Aortic smooth muscle cell (primary cell): ENCODE measurements around the gene EDN2. TPM values are rescaled to one million over a fixed set of nuclear protein-coding genes. Genes with fewer than 3 reads are reported as not detected.

Experiments used
- total RNA-seq: library from RNA; depleted of rRNA; stranded (reverse); fragments of >200 nt; gene quantifications from 2 replicates; pipeline ENCODE4 v1.2.3, GENCODE V29; 2014

The EDN2 gene
- total RNA-seq, result not detected in 2 replicates

GRCh38 chr1:41484402-41485241 lies at the start of gene EDN2:
EDN2 (minus strand) TSS chr1:41484683; CDS start chr1:41484601, 82 bp downstream.

Other genes with a start within 250 kb of the EDN2 start
- 8.9 and 14.6 TPM in 2 replicates for gene SCMH1, start 242.4 kb downstream of the EDN2 start, total RNA-seq
- 0.06 and 0.13 TPM in 2 replicates for gene FOXO6, start 123.2 kb downstream of the EDN2 start, total RNA-seq